ENCODE measurements around the gene OBSCN. TPM values are rescaled to one million over a fixed set of nuclear protein-coding genes. Genes with fewer than 3 reads are reported as not detected.

The OBSCN gene
- total RNA-seq, 1 experiment from 2014 or later, result 33.3 TPM

DNA sequence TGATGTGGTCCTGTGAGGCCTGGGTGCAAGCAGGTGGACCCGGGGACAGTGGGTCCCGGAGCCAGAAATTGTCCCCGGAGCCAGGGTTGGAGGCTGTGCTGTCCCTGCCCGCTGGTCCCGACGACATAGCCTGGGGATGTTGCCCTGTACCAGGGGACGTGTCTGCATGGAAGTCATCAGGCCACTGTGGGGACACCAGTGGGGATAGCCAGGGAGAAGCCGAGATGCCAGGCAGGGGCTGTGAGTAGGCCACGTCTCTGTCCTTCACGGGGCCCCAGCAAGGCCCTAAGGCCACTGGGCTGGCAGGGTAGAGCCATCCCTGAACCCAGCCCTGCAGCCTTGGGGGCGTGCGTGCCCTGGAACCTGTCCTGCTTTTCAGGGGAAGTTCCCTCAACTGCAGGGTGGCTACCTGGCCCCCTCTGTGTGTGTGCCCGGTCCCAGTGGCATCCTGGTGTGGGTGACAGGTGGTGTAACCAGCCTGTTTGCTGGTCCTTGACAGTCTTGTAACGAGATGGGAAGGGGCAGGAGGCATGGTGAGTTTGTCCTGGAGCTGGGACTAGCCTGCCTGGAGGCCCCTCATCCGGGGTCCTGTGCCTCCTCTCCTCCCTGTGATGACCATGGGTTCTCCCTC is 73.2 kb downstream of the OBSCN start:
- H3K4me3 Mint-ChIP-seq, result no peak overlapping the region
- no peaks in the 10 kb centered on the region for H3K4me1 Mint-ChIP-seq
- peaks cover 16 to 48% (median 31%) of the 10 kb centered on the region in 3 experiments; a peak in 6 of 7 replicates for H3K36me3 Mint-ChIP-seq (ENCODE audit: insufficient read depth in 1 of 3, low read depth in 3 of 3)
- H3K27ac ChIP-seq (ENCODE audit: insufficient read length, low read depth, low read length), result no peak overlapping the region
- no peaks in the 10 kb centered on the region for H3K79me1 ChIP-seq (ENCODE audit: insufficient read depth, low read depth, low read length, poor library complexity, severe bottlenecking)
- no peak overlapping the region; the same call in 1 of the 2 replicates for H3K14ac ChIP-seq (ENCODE audit: insufficient read depth, low read length)
- no peak overlapping the region for H2BK20ac ChIP-seq (ENCODE audit: low read depth, low read length, poor library complexity, severe bottlenecking)
- H4K5ac ChIP-seq (ENCODE audit: insufficient read length, low read depth, low read length), result no peak overlapping the region
- H3T11ph ChIP-seq (ENCODE audit: low read length), result no peak overlapping the region
- no peaks in the 10 kb centered on the region for H3K27me3 ChIP-seq (ENCODE audit: insufficient read depth, low read length)
- no peak overlapping the region for H3K56ac ChIP-seq (ENCODE audit: insufficient read length, low read depth, low read length)
- H3K27ac Mint-ChIP-seq, result no peak overlapping the region
- no peak overlapping the region for H2BK12ac ChIP-seq (ENCODE audit: insufficient read length, low read depth, low read length)
- DNase-seq, result peak; percentile 15
- no peaks in the 10 kb centered on the region for H3K23me2 ChIP-seq (ENCODE audit: insufficient read length, low read depth, low read length, poor library complexity, severe bottlenecking)
- no peaks in the 10 kb centered on the region for H3K4me1 ChIP-seq (ENCODE audit: insufficient read depth, low read length)
- no peak overlapping the region for H2BK15ac ChIP-seq (ENCODE audit: low read depth, low read length)
- WGBS (ENCODE audit: extremely low coverage, insufficient read length, low lambda C conversion rate), result no CpG with 5 or more reads among the region's 15 CpGs
- no peak overlapping the region for H2AK5ac ChIP-seq (ENCODE audit: insufficient read length, low read length)
- no peak overlapping the region for H4K91ac ChIP-seq (ENCODE audit: insufficient read length, low read depth, low read length)
- TF ChIP-seq, protein P1, sequence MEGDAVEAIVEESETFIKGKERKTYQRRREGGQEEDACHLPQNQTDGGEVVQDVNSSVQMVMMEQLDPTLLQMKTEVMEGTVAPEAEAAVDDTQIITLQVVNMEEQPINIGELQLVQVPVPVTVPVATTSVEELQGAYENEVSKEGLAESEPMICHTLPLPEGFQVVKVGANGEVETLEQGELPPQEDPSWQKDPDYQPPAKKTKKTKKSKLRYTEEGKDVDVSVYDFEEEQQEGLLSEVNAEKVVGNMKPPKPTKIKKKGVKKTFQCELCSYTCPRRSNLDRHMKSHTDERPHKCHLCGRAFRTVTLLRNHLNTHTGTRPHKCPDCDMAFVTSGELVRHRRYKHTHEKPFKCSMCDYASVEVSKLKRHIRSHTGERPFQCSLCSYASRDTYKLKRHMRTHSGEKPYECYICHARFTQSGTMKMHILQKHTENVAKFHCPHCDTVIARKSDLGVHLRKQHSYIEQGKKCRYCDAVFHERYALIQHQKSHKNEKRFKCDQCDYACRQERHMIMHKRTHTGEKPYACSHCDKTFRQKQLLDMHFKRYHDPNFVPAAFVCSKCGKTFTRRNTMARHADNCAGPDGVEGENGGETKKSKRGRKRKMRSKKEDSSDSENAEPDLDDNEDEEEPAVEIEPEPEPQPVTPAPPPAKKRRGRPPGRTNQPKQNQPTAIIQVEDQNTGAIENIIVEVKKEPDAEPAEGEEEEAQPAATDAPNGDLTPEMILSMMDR (conservative IDR thresholded peaks at IDR 0.05), result no peak
- no peak overlapping the region for H3K9ac ChIP-seq (ENCODE audit: extremely low read depth, insufficient read length, low read length)
- H4K8ac ChIP-seq (replicated peaks; ENCODE audit: insufficient read length, low read depth, low read length), result no peak overlapping the region
- no peaks in the 10 kb centered on the region for H3K9me3 Mint-ChIP-seq
- H2BK120ac ChIP-seq (ENCODE audit: low read depth, low read length, poor library complexity, severe bottlenecking), result no peak overlapping the region
- H3K23ac ChIP-seq (ENCODE audit: insufficient read length, low read depth, low read length), result no peak overlapping the region
- H3K4me2 ChIP-seq (ENCODE audit: insufficient read depth, insufficient read length, low read length), result no peak overlapping the region
- H3K18ac ChIP-seq (ENCODE audit: insufficient read length, low read depth, low read length), result no peak overlapping the region
- no peak overlapping the region for H2AFZ ChIP-seq (ENCODE audit: low read length)
- H3K79me2 ChIP-seq (ENCODE audit: insufficient read depth, low read length), result no peaks in the 10 kb centered on the region
- H2BK5ac ChIP-seq (ENCODE audit: insufficient read length, low read length), result no peak overlapping the region
- no peaks in the 10 kb centered on the region for H4K20me1 ChIP-seq (ENCODE audit: control insufficient read depth, insufficient read depth, insufficient read length)
- no peaks in the 10 kb centered on the region for H3K9me3 ChIP-seq (ENCODE audit: control insufficient read depth, low read depth, low read length)
- no peaks in the 10 kb centered on the region for H3K27me3 Mint-ChIP-seq (ENCODE audit: low read depth)
- H3K4ac ChIP-seq (ENCODE audit: low read depth, low read length), result no peak overlapping the region

Data from H9 (cell line).